ENCODE results near the gene PRICKLE1. TPM values are rescaled to one million over a fixed set of nuclear protein-coding genes. Genes with fewer than 3 reads are reported as not detected.

Gene PRICKLE1
- total RNA-seq, 3 donors from 2014 or later: 6.4 to 9.4 (median 9.2) TPM

- TF ChIP-seq POLR2AphosphoS5 (IDR thresholded peaks at IDR 0.05): no peak
- no peak for DNase-seq (ENCODE audit: low spot score in 2 of 2)
- no peaks in the 10 kb centered on the region for H3K9me3 ChIP-seq
- no peaks in the 10 kb centered on the region for H3K27me3 ChIP-seq
- H3K4me3 ChIP-seq: peak overlapping the region; percentile 82 to 98 (median 87)
- intact Hi-C loops (cut with DNase I; ENCODE audit: low total_unique reads): no loop called here
- no peaks in the 10 kb centered on the region for H3K36me3 ChIP-seq
- peak overlapping the region; percentile 17 to 78 for H3K27ac ChIP-seq
- H3K4me1 ChIP-seq: peaks cover 0 to 7% of the 10 kb centered on the region in 2 donors
These were observed 886 bp upstream of the PRICKLE1 start for GRCh38 chr12:42590330-42590934.

- Histone ChIP-seq H3K9me3 (no peaks in the 10 kb centered on the region), H3K27me3 (no peaks in the 10 kb centered on the region), H3K36me3 (no peaks in the 10 kb centered on the region), H3K4me3 (peak overlapping the region; percentile 82 to 98 (median 87)), H3K27ac (peak overlapping the region; percentile 44 to 78), H3K4me1 (peaks cover 0 to 7% of the 10 kb centered on the region in 2 donors)
- TF ChIP-seq POLR2A (IDR thresholded peaks at IDR 0.05) (no peak), CTCF (IDR thresholded peaks at IDR 0.05) (peak in 2 of 3 donors; percentile 35 to 41), POLR2AphosphoS5 (IDR thresholded peaks at IDR 0.05) (peak in 1 of 3 donors; percentile 20)
- DNase-seq (ENCODE audit: low spot score in 2 of 2): no peak
- intact Hi-C loops (cut with DNase I; ENCODE audit: low total_unique reads): no loop called here
These were observed 752 bp downstream of the PRICKLE1 start for GRCh38 chr12:42588524-42589464.

GRCh38 chr12:42587601-42588523 lies 1.7 kb downstream of the PRICKLE1 start:
- Histone ChIP-seq H3K4me3 (peak overlapping the region; percentile 82 to 98 (median 87)), H3K9me3 (no peaks in the 10 kb centered on the region), H3K27me3 (no peaks in the 10 kb centered on the region), H3K27ac (no peak overlapping the region), H3K4me1 (peaks cover 0 to 7% of the 10 kb centered on the region in 2 donors), H3K36me3 (no peaks in the 10 kb centered on the region)
- TF ChIP-seq POLR2A (IDR thresholded peaks at IDR 0.05) (no peak), POLR2AphosphoS5 (IDR thresholded peaks at IDR 0.05) (no peak), CTCF (IDR thresholded peaks at IDR 0.05) (no peak)
- no peak for DNase-seq (ENCODE audit: low spot score in 2 of 2)
- intact Hi-C loops (cut with DNase I; ENCODE audit: low total_unique reads): no loop called here

GRCh38 chr12:42586268-42586667 lies 3.3 kb downstream of the PRICKLE1 start:
- Histone ChIP-seq H3K4me1 (peaks cover 0 to 7% of the 10 kb centered on the region in 2 donors), H3K4me3 (no peak overlapping the region), H3K36me3 (no peaks in the 10 kb centered on the region), H3K27me3 (no peaks in the 10 kb centered on the region), H3K9me3 (no peaks in the 10 kb centered on the region), H3K27ac (no peak overlapping the region)
- intact Hi-C loops (cut with DNase I; ENCODE audit: low total_unique reads): no loop called here
- no peak for TF ChIP-seq POLR2A (IDR thresholded peaks at IDR 0.05)
- TF ChIP-seq CTCF (IDR thresholded peaks at IDR 0.05): no peak
- TF ChIP-seq POLR2AphosphoS5 (IDR thresholded peaks at IDR 0.05): no peak
- DNase-seq (ENCODE audit: low spot score in 2 of 2): no peak

GRCh38 chr12:42585841-42586216 lies 3.7 kb downstream of the PRICKLE1 start:
- Histone ChIP-seq H3K27ac (no peak overlapping the region), H3K9me3 (no peaks in the 10 kb centered on the region), H3K4me3 (no peak overlapping the region), H3K27me3 (no peaks in the 10 kb centered on the region), H3K4me1 (peaks cover 0 to 7% of the 10 kb centered on the region in 2 donors), H3K36me3 (no peaks in the 10 kb centered on the region)
- no peak for TF ChIP-seq CTCF (IDR thresholded peaks at IDR 0.05)
- TF ChIP-seq POLR2A (IDR thresholded peaks at IDR 0.05): no peak
- TF ChIP-seq POLR2AphosphoS5 (IDR thresholded peaks at IDR 0.05): no peak
- no peak for DNase-seq (ENCODE audit: low spot score in 2 of 2)
- intact Hi-C loops (cut with DNase I; ENCODE audit: low total_unique reads): no loop called here

All from breast epithelium (tissue), 4 donors.